HL-60 (cell line): ENCODE results near the gene GANC.

Experiments used
- GABPA ChIP-seq: IDR thresholded peaks from 2 replicates; pipeline ENCODE4 v1.6.1; 2012; ENCODE audit warnings: low read depth
- POLR2AphosphoS5 ChIP-seq: IDR thresholded peaks from 2 replicates; pipeline ENCODE4 v1.6.1; 2012; ENCODE audit warnings: low read depth
- TF ChIP-seq, protein P1 (sequence below): IDR thresholded peaks from one replicate; pipeline ENCODE4 v1.5.1; 2011; ENCODE audit warnings: low read length, control low read depth, inconsistent platforms; ENCODE audit not compliant: insufficient read depth
- TF ChIP-seq, protein P2 (sequence below): IDR thresholded peaks from 2 replicates; pipeline ENCODE4 v1.6.1; 2012; ENCODE audit warnings: low read depth; ENCODE audit not compliant: insufficient replicate concordance

DNA sequence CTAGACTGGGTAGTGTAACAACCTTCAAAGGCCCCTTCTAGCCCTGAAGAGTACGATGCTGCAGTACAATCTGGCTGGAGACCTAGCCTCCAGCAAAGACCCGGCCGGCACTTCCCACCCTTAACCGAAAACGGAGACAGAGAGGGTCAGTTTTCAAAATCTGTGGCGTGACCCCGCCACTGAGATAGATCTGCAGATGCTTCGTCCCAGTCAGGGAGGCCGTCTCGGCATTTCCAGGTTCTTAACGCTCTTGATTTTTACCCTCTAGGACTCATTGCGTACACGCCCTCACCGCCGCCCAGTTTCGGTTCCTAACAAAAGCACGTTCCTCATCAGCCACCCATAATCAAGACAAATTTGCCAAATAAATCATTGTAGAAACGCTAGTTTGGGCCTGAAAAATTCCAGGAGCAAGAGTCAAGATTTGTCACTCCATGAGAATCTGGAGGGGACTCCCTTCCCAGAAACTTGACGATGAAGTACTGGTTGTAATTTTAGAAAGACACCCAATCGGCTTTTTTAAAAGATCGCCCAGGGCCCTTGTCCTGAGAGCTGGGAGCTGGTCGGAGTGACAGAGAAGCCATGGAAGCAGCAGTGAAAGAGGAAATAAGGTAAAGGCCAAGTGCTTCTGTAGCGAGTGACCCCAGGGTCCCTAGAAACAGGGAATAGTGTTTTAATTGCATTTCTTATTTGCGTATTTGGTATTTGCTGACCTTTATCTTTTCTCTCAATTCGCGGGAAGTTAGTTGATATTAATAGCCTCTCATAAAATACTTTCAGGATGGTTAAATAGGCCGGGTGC, 1.1 kb downstream of the GANC start:
- TF ChIP-seq, protein P1, sequence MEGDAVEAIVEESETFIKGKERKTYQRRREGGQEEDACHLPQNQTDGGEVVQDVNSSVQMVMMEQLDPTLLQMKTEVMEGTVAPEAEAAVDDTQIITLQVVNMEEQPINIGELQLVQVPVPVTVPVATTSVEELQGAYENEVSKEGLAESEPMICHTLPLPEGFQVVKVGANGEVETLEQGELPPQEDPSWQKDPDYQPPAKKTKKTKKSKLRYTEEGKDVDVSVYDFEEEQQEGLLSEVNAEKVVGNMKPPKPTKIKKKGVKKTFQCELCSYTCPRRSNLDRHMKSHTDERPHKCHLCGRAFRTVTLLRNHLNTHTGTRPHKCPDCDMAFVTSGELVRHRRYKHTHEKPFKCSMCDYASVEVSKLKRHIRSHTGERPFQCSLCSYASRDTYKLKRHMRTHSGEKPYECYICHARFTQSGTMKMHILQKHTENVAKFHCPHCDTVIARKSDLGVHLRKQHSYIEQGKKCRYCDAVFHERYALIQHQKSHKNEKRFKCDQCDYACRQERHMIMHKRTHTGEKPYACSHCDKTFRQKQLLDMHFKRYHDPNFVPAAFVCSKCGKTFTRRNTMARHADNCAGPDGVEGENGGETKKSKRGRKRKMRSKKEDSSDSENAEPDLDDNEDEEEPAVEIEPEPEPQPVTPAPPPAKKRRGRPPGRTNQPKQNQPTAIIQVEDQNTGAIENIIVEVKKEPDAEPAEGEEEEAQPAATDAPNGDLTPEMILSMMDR = no peak
- peak; percentile 15; the same call in 1 of the 2 replicates for TF ChIP-seq POLR2AphosphoS5
- TF ChIP-seq GABPA = no peak
- TF ChIP-seq, protein P2, sequence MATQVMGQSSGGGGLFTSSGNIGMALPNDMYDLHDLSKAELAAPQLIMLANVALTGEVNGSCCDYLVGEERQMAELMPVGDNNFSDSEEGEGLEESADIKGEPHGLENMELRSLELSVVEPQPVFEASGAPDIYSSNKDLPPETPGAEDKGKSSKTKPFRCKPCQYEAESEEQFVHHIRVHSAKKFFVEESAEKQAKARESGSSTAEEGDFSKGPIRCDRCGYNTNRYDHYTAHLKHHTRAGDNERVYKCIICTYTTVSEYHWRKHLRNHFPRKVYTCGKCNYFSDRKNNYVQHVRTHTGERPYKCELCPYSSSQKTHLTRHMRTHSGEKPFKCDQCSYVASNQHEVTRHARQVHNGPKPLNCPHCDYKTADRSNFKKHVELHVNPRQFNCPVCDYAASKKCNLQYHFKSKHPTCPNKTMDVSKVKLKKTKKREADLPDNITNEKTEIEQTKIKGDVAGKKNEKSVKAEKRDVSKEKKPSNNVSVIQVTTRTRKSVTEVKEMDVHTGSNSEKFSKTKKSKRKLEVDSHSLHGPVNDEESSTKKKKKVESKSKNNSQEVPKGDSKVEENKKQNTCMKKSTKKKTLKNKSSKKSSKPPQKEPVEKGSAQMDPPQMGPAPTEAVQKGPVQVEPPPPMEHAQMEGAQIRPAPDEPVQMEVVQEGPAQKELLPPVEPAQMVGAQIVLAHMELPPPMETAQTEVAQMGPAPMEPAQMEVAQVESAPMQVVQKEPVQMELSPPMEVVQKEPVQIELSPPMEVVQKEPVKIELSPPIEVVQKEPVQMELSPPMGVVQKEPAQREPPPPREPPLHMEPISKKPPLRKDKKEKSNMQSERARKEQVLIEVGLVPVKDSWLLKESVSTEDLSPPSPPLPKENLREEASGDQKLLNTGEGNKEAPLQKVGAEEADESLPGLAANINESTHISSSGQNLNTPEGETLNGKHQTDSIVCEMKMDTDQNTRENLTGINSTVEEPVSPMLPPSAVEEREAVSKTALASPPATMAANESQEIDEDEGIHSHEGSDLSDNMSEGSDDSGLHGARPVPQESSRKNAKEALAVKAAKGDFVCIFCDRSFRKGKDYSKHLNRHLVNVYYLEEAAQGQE = no peak
